Natural killer cell (primary cell): Measurements from ENCODE around the gene GBF1. TPM values are rescaled to one million over a fixed set of nuclear protein-coding genes. Genes with fewer than 3 reads are reported as not detected.

Experiments used
- ATAC-seq, 3 donors: fragments of 150-1000 bp in 2 of 3; fragments of 200-7000 bp in 1 of 3; cut with Tn5 transposase; 1 replicate in 1 of 3; 2 replicates in 2 of 3; pipeline ENCODE4 v1.10.0; 2021; ENCODE audit warnings: mild to moderate bottlenecking in 2 of 3, moderate library complexity in 2 of 3
- DNase-seq, 2 donors: peaks; one replicate each; pipeline versions ENCODE4 v3.0.0 to v3.0.0-alpha.2; 2013 to 2021; ENCODE audit warnings: mixed read lengths in 1 of 2
- H3K27ac ChIP-seq: one replicate; pipeline ENCODE4 v1.5.1; 2013; ENCODE audit warnings: mild to moderate bottlenecking, low read length
- H3K27me3 ChIP-seq: one replicate; pipeline ENCODE4 v1.6.1; 2013; ENCODE audit warnings: low read length; ENCODE audit not compliant: control insufficient read depth, insufficient read depth
- H3K36me3 ChIP-seq: one replicate; pipeline ENCODE4 v1.6.1; 2013; ENCODE audit warnings: low read length; ENCODE audit not compliant: control insufficient read depth, insufficient read depth
- H3K4me1 ChIP-seq: one replicate; pipeline ENCODE4 v1.6.1; 2013; ENCODE audit warnings: low read length; ENCODE audit not compliant: control insufficient read depth, insufficient read depth
- H3K4me3 ChIP-seq: one replicate; pipeline ENCODE4 v1.5.1; 2013; ENCODE audit warnings: low read length
- H3K9me3 ChIP-seq: one replicate; pipeline ENCODE4 v1.6.1; 2013; ENCODE audit warnings: low read length; ENCODE audit not compliant: control insufficient read depth, insufficient read depth
- H3K27ac Mint-ChIP-seq, 2 donors: one replicate each; pipeline ENCODE4 v1.8.0; 2022; ENCODE audit warnings: mild to moderate bottlenecking in 2 of 2, mixed read lengths in 2 of 2, moderate library complexity in 1 of 2
- H3K27me3 Mint-ChIP-seq, 2 donors: one replicate each; pipeline ENCODE4 v1.8.0; 2022; ENCODE audit warnings: low read depth in 2 of 2, mixed read lengths in 2 of 2
- H3K36me3 Mint-ChIP-seq: one replicate; pipeline ENCODE4 v1.8.0; 2022; ENCODE audit warnings: mixed read lengths
- H3K4me1 Mint-ChIP-seq, 2 donors: one replicate each; pipeline ENCODE4 v1.8.0; 2022; ENCODE audit warnings: mixed read lengths in 2 of 2
- H3K4me3 Mint-ChIP-seq: one replicate; pipeline ENCODE4 v1.8.0; 2022; ENCODE audit warnings: mild to moderate bottlenecking, moderate library complexity, mixed read lengths
- H3K9me3 Mint-ChIP-seq, 2 donors: one replicate each; pipeline ENCODE4 v1.8.0; 2022; ENCODE audit warnings: mixed read lengths in 2 of 2
- WGBS: methylation state at CpG from one replicate; pipeline ENCODE4 v1.1.7; 2013; ENCODE audit warnings: missing lambda C conversion rate; ENCODE audit not compliant: insufficient coverage; 5-methylcytosine and 5-hydroxymethylcytosine counted together
- intact Hi-C: fragments of 100-400 bp; cut with micrococcal nuclease; formaldehyde crosslinking; loops from one replicate; pipeline ENCODE4 v1.14.2; 2022
- total RNA-seq, 4 donors: library from RNA; stranded (reverse); fragments of 120-200 nt in 1 of 4; gene quantifications; one replicate each; pipeline versions ENCODE4 v1.2.3 to v1.2.4, GENCODE V29; 2013 to 2022
- TF ChIP-seq, protein P1 (sequence below): fragments of 200-600 bp; IDR thresholded peaks from one replicate; pipeline ENCODE4 v1.8.0; 2022; ENCODE audit warnings: antibody characterized with exemption

GBF1 gene
- total RNA-seq, 3 donors from 2014 or later (not counting 1 experiment from before 2014, with no cell fraction given) = 48.2 to 52.5 (median 50.9) TPM

DNA sequence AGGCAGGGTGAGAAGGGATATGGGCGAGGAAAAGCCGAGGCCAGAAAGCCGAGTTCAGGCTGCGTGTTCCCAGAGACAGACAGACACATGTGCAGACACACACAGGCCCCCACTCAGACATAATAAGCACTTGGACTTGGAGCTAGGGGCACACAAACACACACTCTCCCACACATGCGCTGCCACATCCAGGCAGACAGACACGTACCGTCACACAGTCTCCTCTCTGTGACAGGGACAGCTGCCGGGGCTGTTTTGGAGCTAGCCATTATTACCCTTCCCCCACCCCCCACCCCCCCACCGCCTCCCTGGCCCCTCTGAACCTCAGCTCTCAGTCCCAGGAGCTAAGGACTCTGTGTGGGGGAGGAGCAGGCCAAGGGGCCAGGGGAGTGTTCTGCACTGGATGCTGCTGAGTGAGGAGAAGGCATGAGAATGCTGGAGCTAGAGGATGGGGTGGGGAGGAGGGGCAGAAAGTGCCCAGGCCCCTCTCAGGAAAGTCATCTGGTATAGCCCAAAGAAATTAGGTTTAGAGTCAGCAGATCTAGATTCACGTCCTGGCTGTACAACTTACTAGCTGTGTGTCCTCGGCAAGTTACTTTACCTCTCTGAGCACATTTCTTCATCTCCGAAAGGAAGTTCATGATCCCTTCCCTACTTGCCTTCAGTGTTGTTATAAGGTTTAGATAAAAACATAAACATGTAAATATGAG lies 10.3 kb upstream of the GBF1 start:
- no peak for DNase-seq
- no peak for ATAC-seq
- Mint-ChIP-seq H3K36me3 (no peaks in the 10 kb centered on the region), H3K27me3 (peaks cover 43 to 69% of the 10 kb centered on the region in 2 donors), H3K4me1 (peaks cover 11 to 20% of the 10 kb centered on the region in 2 donors), H3K9me3 (no peaks in the 10 kb centered on the region), H3K27ac (no peak overlapping the region), H3K4me3 (no peak overlapping the region)
- H3K9me3 ChIP-seq = no peaks in the 10 kb centered on the region
- TF ChIP-seq, protein P1, sequence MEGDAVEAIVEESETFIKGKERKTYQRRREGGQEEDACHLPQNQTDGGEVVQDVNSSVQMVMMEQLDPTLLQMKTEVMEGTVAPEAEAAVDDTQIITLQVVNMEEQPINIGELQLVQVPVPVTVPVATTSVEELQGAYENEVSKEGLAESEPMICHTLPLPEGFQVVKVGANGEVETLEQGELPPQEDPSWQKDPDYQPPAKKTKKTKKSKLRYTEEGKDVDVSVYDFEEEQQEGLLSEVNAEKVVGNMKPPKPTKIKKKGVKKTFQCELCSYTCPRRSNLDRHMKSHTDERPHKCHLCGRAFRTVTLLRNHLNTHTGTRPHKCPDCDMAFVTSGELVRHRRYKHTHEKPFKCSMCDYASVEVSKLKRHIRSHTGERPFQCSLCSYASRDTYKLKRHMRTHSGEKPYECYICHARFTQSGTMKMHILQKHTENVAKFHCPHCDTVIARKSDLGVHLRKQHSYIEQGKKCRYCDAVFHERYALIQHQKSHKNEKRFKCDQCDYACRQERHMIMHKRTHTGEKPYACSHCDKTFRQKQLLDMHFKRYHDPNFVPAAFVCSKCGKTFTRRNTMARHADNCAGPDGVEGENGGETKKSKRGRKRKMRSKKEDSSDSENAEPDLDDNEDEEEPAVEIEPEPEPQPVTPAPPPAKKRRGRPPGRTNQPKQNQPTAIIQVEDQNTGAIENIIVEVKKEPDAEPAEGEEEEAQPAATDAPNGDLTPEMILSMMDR = no peak
- H3K4me1 ChIP-seq = peaks cover 16% of the 10 kb centered on the region
- WGBS = 90% methylated on average over 9 of the region's 12 CpGs
- no peaks in the 10 kb centered on the region for H3K36me3 ChIP-seq
- no peak overlapping the region for H3K27ac ChIP-seq
- H3K4me3 ChIP-seq = no peak overlapping the region
- intact Hi-C loops = no loop called here
- H3K27me3 ChIP-seq = peaks cover 19% of the 10 kb centered on the region

DNA sequence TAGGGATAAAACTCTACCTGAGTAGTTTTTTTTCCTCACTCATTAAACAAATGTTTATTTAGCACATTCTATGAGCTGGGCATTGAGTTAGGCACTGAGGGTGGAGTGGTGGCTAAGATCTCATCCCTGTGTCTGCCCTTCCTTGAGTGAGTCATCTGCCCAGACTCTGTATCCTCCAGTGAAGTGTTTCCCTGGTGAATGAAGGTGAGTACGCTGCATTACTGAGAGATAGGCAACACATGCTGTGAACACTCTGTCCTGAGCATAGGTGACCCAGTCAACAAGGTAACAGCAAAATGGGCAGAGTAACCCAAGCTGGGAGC lies 9.8 kb upstream of the GBF1 start:
- Mint-ChIP-seq H3K36me3 (no peaks in the 10 kb centered on the region), H3K27me3 (peaks cover 43 to 74% of the 10 kb centered on the region in 2 donors), H3K9me3 (no peaks in the 10 kb centered on the region), H3K4me1 (peaks cover 6 to 17% of the 10 kb centered on the region in 2 donors), H3K27ac (no peak overlapping the region), H3K4me3 (no peak overlapping the region)
- ATAC-seq = no peak
- 100% methylated on average over 1 of the region's 1 CpG for WGBS
- DNase-seq = no peak
- Histone ChIP-seq H3K36me3 (no peaks in the 10 kb centered on the region), H3K9me3 (no peaks in the 10 kb centered on the region), H3K4me1 (peaks cover 13% of the 10 kb centered on the region), H3K27ac (no peak overlapping the region), H3K27me3 (peaks cover 18% of the 10 kb centered on the region), H3K4me3 (no peak overlapping the region)
- TF ChIP-seq, protein P1 = no peak
- intact Hi-C loops = no loop called here

DNA sequence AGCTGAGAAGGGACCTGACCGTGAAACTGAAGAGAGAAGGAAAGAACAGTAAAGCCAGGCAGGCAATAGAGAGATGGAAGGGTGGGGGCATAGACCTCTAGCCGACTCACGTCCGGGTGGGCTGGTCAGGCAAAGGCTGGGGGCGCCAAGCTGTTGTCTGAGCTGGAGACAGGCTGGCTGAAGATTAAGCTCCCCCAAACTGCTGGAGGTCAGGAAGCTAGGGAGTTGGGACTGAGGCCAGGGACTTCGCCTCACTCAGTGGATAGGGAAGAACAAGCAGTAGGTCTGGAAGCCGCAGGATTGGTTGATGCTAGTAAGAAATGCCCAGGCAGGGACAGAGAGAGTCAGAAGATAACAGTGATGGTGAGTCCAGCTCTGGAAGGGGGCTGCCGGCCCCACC lies 9.3 kb upstream of the GBF1 start:
- intact Hi-C loops = no loop called here
- peaks cover 16% of the 10 kb centered on the region for H3K4me1 ChIP-seq
- H3K9me3 ChIP-seq = no peaks in the 10 kb centered on the region
- H3K27me3 ChIP-seq = peaks cover 20% of the 10 kb centered on the region
- H3K27ac Mint-ChIP-seq = no peak overlapping the region
- H3K4me3 Mint-ChIP-seq = no peak overlapping the region
- no peak for ATAC-seq
- no peak overlapping the region for H3K4me3 ChIP-seq
- H3K36me3 Mint-ChIP-seq = no peaks in the 10 kb centered on the region
- H3K9me3 Mint-ChIP-seq = no peaks in the 10 kb centered on the region
- H3K27me3 Mint-ChIP-seq = peaks cover 43 to 74% of the 10 kb centered on the region in 2 donors
- WGBS = 82% methylated on average over 8 of the region's 8 CpGs
- H3K4me1 Mint-ChIP-seq = peaks cover 5 to 17% of the 10 kb centered on the region in 2 donors
- TF ChIP-seq, protein P1 = no peak
- DNase-seq = no peak
- no peak overlapping the region for H3K27ac ChIP-seq
- no peaks in the 10 kb centered on the region for H3K36me3 ChIP-seq
